DMS53 (cell line): ENCODE data around the gene CDK7.
A peak's percentile ranks its signal among the peaks of the same experiment; 100 is the strongest.

Source experiments
- DNase-seq: peaks from one replicate; lab custom pipeline; 2025; lab: John Stamatoyannopoulos, UW

Gene CDK7

DNA sequence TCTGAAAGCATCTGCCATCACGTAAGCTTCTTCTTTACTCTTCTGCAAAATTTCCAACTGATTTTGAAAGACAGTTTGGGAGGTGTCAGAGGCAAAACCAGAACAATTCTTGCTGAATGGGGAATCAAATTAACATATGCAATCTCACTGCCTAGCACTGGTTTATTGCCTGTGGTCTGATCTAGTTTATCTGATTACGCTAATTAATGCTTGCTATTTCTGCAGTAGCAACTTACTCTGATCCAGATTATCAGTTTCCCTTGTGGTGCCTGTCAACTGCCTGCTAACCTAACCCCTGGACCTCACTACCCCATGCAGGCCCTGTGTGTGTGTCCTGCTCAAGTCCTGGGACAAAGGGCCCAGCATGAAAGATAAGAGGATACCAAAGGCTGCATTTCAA lies 57.6 kb downstream of the CDK7 start:
- DNase-seq = no peak

DNA sequence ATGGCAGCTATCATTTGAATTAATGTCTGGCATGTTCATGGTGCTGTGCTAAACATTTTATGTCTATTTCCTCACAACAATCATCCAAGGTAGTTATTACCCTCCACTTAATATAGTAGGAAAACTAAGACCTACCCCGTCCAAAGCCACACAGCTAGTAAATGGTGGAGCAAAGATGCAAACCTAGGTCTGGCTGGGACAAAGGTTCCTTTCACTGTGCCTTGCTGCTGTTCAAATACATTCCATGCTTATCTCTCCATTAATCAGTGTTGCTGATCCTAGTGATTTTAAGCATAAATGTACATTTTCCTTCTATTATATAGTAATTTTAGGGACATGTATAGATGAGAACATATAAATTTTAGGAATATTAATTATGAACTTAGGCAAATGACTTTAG lies 59.2 kb downstream of the CDK7 start:
- no peak for DNase-seq

DNA sequence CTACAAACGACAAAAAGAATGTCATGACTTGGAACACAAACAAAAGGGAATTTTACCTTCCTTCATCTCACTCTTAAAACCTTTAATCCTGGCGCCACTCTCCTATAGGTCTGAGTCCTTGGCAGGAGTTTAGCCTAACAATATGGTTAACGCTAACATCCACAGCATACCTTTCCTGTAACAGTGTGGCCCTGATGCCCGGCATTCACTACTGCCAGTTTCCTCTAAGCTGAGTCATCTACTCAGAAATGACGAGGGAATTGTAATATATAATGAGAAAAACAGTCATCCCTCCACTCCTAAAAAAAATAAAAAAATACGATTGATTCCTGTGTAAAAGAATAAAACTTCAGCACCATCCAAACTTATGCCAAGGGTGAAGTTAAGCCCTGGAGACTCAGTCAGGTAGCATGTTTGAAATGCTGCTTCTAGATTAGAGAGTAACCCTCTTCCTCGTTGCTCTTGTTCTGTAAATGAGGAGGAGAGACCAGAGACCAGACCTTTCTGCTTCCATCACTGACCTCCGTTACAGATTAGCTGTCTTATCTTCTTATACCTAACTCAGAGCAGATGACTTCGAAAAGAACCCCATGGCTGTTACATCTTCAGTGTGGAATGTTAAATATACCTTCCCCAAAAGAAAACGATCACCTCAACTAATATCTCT lies 60.5 kb downstream of the CDK7 start:
- DNase-seq = no peak

DNA sequence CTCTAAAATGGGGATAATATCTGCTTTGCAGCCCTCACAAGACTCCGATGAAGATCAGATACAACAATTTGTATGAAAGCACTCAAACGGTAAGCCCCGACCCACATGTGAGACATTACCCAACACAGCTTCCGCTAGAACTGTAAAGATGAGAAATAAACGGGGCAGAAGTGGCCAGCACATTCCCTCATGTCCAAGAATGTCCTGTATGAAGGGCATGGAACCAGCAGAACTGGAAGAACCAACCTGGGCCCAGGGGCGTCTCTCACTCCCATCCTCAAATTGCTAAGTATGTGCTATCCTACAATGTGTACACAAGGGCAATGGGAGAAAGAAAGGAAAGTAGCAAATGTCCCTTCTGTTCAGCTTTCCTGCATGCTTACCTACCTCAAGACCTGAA lies 64.9 kb downstream of the CDK7 start:
- DNase-seq = no peak

DNA sequence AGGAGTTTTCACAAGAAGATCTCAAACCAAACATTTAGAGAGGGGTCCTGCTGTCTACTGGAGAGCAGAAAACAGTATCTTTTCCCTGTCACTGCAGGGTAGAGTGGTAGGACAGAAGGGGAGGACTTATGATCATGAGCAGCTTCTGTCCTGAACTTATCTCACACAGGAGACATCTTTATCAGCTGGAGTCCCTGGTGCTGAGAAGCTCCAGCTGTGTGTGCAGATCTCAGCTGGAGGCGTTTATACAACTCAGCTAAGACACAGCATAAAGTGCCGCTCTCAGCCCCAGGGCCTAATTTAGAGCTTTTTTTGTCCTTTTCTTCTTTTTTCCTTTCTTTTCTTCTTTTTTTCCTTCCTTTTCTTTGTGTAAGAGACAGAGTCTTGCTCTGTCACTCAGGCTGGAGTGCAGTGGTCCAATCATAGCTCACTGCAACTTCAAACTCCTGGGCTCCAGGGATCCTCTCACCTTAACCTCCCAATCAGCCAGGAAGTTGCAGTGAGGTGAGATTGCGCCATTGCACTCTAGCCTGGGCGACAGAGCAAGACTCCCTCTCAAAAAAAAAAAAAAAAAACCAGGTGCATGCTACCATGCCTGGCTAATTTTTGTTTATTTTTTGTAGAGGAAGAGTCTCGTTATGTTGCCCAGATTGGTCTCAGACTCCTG lies 66.0 kb downstream of the CDK7 start:
- DNase-seq = peak; percentile 12

DNA sequence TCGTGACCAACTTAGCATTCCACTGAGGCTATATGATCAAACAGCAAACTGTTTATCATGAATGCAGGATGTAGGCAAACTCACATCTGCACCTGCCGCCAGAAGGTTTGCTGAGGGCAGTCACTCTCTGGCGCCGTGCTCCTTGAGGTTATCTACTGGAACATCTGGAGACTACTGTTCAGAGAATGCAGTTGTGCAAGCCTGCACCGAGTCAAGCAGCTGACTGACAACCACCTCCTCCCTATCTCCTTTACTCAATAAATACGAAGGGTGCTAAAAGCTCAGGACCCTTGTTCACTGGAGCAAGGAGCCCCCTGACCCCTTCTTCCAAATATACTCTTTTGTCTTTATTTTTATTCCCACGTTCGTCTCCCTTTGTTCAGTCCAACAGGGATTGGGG lies 70.8 kb downstream of the CDK7 start:
- DNase-seq = no peak

DNA sequence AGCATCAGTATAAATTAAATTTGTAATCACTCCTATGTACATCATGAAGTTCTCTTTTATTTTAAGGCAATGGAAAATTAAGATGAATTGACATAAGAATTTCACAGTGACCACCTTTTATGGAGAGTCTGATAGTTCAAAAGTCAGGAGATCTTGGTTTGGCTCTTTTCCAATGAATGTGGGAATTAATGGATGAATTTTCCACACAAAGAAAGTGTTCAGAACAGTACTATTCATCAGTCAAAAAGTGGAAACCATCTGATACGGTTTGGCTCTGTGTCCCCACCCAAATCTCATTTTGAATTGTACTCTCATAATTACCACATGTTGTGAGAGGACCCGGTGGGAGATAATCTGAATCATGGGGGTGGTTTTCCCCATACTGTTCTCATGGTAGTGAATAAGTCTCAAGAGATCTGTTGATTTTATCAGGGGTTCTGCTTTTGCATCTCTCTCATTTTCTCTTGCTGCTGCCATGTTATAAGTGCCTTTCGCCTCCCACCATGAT lies 73.4 kb downstream of the CDK7 start:
- DNase-seq = no peak

DNA sequence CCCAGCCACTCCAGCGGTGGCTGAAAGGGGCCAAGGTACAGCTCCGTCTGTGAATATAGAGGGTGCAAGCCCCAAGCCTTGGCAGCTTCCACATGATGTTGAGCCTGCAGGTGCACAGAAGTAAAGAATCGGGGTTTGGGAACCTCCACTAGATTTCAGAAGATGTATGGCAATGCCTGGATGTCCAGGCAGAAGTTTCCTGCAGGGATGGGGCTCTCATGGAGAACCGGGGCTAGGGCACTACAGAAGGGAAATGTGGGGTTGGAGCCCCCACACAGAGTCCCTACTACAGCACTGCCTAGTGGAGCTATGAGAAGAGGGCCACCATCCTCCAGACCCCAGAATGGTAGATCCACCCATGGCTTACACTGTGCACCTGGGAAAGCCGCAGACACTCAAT lies 74.7 kb downstream of the CDK7 start:
- no peak for DNase-seq

DNA sequence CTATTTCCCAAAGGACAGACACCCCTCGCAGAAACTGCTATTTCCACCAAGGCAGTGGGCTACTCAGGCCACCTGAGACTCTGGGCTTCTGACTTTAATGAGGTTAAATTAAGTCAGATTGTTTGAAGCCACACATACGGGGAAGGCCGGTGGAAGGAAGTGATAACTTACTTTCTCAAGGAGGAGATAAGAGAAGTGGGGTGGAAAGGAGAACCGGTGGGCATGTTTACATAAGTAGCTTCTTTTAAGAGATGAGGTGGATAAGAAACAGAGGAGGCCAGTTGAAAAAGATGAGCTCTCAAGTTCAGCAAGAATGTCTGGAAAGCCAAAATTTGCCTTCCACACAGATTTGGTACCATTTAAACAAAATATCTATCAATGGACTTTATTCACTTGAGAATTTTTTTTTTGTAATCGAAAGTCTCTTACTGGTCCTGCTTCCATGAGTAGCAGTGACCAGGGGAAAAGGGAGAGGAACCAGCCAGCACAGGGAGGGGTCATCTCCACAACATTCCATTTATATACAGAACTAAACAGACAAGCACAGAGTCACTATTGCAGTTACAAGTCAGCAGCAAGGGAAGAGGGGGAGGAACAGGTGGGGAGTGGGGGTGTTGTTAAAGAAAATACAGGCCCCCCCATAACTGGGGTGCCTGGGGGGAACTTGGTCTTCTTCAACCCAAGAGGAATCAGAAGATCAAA lies 77.9 kb downstream of the CDK7 start:
- DNase-seq = no peak

DNA sequence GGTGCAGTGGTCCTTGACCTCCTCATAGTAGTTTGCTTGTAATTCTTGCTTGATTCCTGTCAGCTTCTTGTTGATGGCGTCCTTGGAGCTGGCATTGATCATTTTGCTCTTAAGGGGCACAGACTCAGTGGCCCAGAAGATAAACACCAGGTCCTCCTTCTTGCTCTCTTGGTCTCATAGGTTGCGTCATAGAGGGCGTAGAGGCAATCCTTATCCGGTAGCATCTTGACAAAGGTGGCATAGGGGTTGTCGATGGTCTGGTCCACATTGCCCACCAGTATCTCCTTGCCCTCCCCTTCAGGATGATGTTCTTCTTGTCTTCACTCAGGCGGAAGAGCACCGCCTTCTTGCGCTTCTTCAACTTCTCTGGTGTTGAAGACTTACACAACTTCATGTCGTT lies 78.7 kb downstream of the CDK7 start:
- DNase-seq = no peak

DNA sequence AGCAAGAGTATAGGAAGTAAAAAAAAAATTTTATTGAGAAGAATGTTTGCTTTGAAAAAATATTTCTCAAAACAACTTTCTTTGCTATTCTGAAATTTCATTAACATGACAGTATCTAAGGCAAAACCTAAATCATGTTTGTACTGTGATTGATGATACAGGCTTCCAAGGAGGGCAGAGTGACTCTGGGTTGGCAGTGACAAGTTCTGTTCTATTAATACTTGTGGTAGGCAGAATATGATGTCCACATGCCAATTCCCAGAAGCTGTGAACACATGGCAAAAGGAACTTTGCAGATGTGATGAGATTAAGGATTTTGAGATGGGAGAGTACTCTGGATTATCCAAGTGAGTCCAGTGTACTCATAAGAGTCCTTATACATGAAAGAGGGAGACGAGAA lies 81.3 kb downstream of the CDK7 start:
- DNase-seq = no peak

DNA sequence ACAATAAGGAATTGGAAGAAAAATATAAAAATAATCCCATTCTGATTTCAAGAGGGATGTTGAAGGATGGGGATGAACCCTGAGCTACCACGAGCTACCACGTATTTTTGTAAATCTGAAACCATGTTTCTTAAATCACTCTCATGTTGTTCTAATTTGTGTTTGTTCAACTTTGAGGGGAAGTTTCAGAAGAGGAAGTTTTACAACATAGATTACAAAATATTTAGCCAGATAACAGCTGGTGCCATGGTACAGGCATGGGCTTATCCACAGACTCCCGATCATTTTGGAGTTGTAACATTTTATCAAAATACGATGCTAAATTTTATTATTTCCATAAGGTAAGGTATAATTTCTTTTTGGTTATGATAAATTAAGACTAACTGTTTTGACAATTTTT lies 82.7 kb downstream of the CDK7 start:
- no peak for DNase-seq

DNA sequence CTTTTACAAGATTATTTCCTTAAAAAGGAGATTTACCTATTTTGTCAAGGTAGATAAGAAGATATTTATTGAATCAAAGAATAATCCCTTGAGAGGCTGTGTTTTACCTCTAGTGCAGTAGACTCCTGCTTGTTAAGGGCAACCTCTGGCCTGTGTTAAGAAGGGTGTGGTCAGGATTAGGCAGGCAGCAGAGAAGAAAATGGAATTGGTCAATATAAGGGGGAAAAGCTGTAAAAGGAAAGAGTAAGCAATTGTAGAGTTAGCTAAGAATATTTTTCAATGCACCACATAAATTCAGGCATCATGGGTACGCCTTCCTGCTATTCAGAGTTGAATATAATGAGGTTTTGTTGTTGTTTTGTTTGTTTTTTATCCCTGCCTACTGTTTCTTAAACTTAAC lies 91.7 kb downstream of the CDK7 start:
- no peak for DNase-seq
